ENCODE data around the gene MBD5.

Gene MBD5

GRCh38 chr2:148305476-148305875, 284.6 kb downstream of the MBD5 start:
- no peaks in the 10 kb centered on the region for H3K36me3 ChIP-seq (ENCODE audit: control insufficient read depth in 1 of 2, insufficient read depth in 2 of 2, low read length in 2 of 2)
- H3K9me3 ChIP-seq (ENCODE audit: control insufficient read depth in 1 of 2, low read length in 2 of 2) = no peaks in the 10 kb centered on the region
- no peak overlapping the region for H3K4me3 ChIP-seq (ENCODE audit: low read depth in 1 of 2, low read length in 2 of 2)
- no peaks in the 10 kb centered on the region for H3K27me3 ChIP-seq (ENCODE audit: low read depth, low read length)
- peaks cover 0 to 5% of the 10 kb centered on the region in 2 donors for H3K4me1 ChIP-seq (ENCODE audit: control insufficient read depth in 1 of 2, insufficient read depth in 2 of 2, low read length in 2 of 2)
- no peak overlapping the region for H3K27ac ChIP-seq (ENCODE audit: low read length)

GRCh38 chr2:148306027-148306426, 285.1 kb downstream of the MBD5 start:
- H3K4me3 ChIP-seq (ENCODE audit: low read depth in 1 of 2, low read length in 2 of 2) = no peak overlapping the region
- no peak overlapping the region for H3K27ac ChIP-seq (ENCODE audit: low read length)
- peaks cover 0 to under 1% of the 10 kb centered on the region in 2 donors for H3K4me1 ChIP-seq (ENCODE audit: control insufficient read depth in 1 of 2, insufficient read depth in 2 of 2, low read length in 2 of 2)
- no peaks in the 10 kb centered on the region for H3K9me3 ChIP-seq (ENCODE audit: control insufficient read depth in 1 of 2, low read length in 2 of 2)
- H3K36me3 ChIP-seq (ENCODE audit: control insufficient read depth in 1 of 2, insufficient read depth in 2 of 2, low read length in 2 of 2) = no peaks in the 10 kb centered on the region
- H3K27me3 ChIP-seq (ENCODE audit: low read depth, low read length) = no peaks in the 10 kb centered on the region

- Histone ChIP-seq H3K36me3 (ENCODE audit: control insufficient read depth in 1 of 2, insufficient read depth in 2 of 2, low read length in 2 of 2) (peaks cover 0 to 8% of the 10 kb centered on the region in 2 donors), H3K27me3 (ENCODE audit: low read depth, low read length) (no peaks in the 10 kb centered on the region), H3K9me3 (ENCODE audit: control insufficient read depth in 1 of 2, low read length in 2 of 2) (no peaks in the 10 kb centered on the region), H3K27ac (ENCODE audit: low read length) (no peak overlapping the region), H3K4me1 (ENCODE audit: control insufficient read depth in 1 of 2, insufficient read depth in 2 of 2, low read length in 2 of 2) (no peaks in the 10 kb centered on the region), H3K4me3 (ENCODE audit: low read depth in 1 of 2, low read length in 2 of 2) (no peak overlapping the region)
Measured at GRCh38 chr2:148317598-148317997, 296.7 kb downstream of the MBD5 start.

GRCh38 chr2:148338541-148338940, 317.6 kb downstream of the MBD5 start:
- no peak overlapping the region for H3K4me3 ChIP-seq (ENCODE audit: low read depth in 1 of 2, low read length in 2 of 2)
- H3K36me3 ChIP-seq (ENCODE audit: control insufficient read depth in 1 of 2, insufficient read depth in 2 of 2, low read length in 2 of 2) = peaks cover 0 to 16% of the 10 kb centered on the region in 2 donors
- no peaks in the 10 kb centered on the region for H3K4me1 ChIP-seq (ENCODE audit: control insufficient read depth in 1 of 2, insufficient read depth in 2 of 2, low read length in 2 of 2)
- no peaks in the 10 kb centered on the region for H3K27me3 ChIP-seq (ENCODE audit: low read depth, low read length)
- H3K9me3 ChIP-seq (ENCODE audit: control insufficient read depth in 1 of 2, low read length in 2 of 2) = peaks cover 0 to 9% of the 10 kb centered on the region in 2 donors
- H3K27ac ChIP-seq (ENCODE audit: low read length) = no peak overlapping the region

- Histone ChIP-seq H3K9me3 (ENCODE audit: control insufficient read depth in 1 of 2, low read length in 2 of 2) (peaks cover 0 to 9% of the 10 kb centered on the region in 2 donors), H3K4me1 (ENCODE audit: control insufficient read depth in 1 of 2, insufficient read depth in 2 of 2, low read length in 2 of 2) (no peaks in the 10 kb centered on the region), H3K36me3 (ENCODE audit: control insufficient read depth in 1 of 2, insufficient read depth in 2 of 2, low read length in 2 of 2) (peaks cover 0 to 20% of the 10 kb centered on the region in 2 donors), H3K4me3 (ENCODE audit: low read depth in 1 of 2, low read length in 2 of 2) (no peak overlapping the region), H3K27ac (ENCODE audit: low read length) (no peak overlapping the region), H3K27me3 (ENCODE audit: low read depth, low read length) (no peaks in the 10 kb centered on the region)
Measured at GRCh38 chr2:148342086-148342485, 321.2 kb downstream of the MBD5 start.

- H3K4me3 ChIP-seq (ENCODE audit: low read depth in 1 of 2, low read length in 2 of 2) = no peak overlapping the region
- H3K27ac ChIP-seq (ENCODE audit: low read length) = no peak overlapping the region
- peaks cover 0 to 3% of the 10 kb centered on the region in 2 donors for H3K9me3 ChIP-seq (ENCODE audit: control insufficient read depth in 1 of 2, low read length in 2 of 2)
- H3K27me3 ChIP-seq (ENCODE audit: low read depth, low read length) = no peaks in the 10 kb centered on the region
- no peaks in the 10 kb centered on the region for H3K4me1 ChIP-seq (ENCODE audit: control insufficient read depth in 1 of 2, insufficient read depth in 2 of 2, low read length in 2 of 2)
- H3K36me3 ChIP-seq (ENCODE audit: control insufficient read depth in 1 of 2, insufficient read depth in 2 of 2, low read length in 2 of 2) = peaks cover 0 to 3% of the 10 kb centered on the region in 2 donors
Measured at GRCh38 chr2:148350199-148350598, 329.3 kb downstream of the MBD5 start.

- Histone ChIP-seq H3K36me3 (ENCODE audit: control insufficient read depth in 1 of 2, insufficient read depth in 2 of 2, low read length in 2 of 2) (peaks cover 0 to 3% of the 10 kb centered on the region in 2 donors), H3K4me1 (ENCODE audit: control insufficient read depth in 1 of 2, insufficient read depth in 2 of 2, low read length in 2 of 2) (no peaks in the 10 kb centered on the region), H3K27me3 (ENCODE audit: low read depth, low read length) (no peaks in the 10 kb centered on the region), H3K4me3 (ENCODE audit: low read depth in 1 of 2, low read length in 2 of 2) (no peak overlapping the region), H3K27ac (ENCODE audit: low read length) (no peak overlapping the region), H3K9me3 (ENCODE audit: control insufficient read depth in 1 of 2, low read length in 2 of 2) (peaks cover 0 to 3% of the 10 kb centered on the region in 2 donors)
Measured at GRCh38 chr2:148351437-148352143, 330.7 kb downstream of the MBD5 start.

GRCh38 chr2:148358375-148358774, 337.5 kb downstream of the MBD5 start:
- H3K4me3 ChIP-seq (ENCODE audit: low read depth in 1 of 2, low read length in 2 of 2) = no peak overlapping the region
- no peaks in the 10 kb centered on the region for H3K9me3 ChIP-seq (ENCODE audit: control insufficient read depth in 1 of 2, low read length in 2 of 2)
- H3K36me3 ChIP-seq (ENCODE audit: control insufficient read depth in 1 of 2, insufficient read depth in 2 of 2, low read length in 2 of 2) = no peaks in the 10 kb centered on the region
- no peak overlapping the region for H3K27ac ChIP-seq (ENCODE audit: low read length)
- H3K4me1 ChIP-seq (ENCODE audit: control insufficient read depth in 1 of 2, insufficient read depth in 2 of 2, low read length in 2 of 2) = no peaks in the 10 kb centered on the region
- H3K27me3 ChIP-seq (ENCODE audit: low read depth, low read length) = no peaks in the 10 kb centered on the region

- Histone ChIP-seq H3K9me3 (ENCODE audit: control insufficient read depth in 1 of 2, low read length in 2 of 2) (no peaks in the 10 kb centered on the region), H3K27me3 (ENCODE audit: low read depth, low read length) (no peaks in the 10 kb centered on the region), H3K4me1 (ENCODE audit: control insufficient read depth in 1 of 2, insufficient read depth in 2 of 2, low read length in 2 of 2) (no peaks in the 10 kb centered on the region), H3K4me3 (ENCODE audit: low read depth in 1 of 2, low read length in 2 of 2) (no peak overlapping the region), H3K36me3 (ENCODE audit: control insufficient read depth in 1 of 2, insufficient read depth in 2 of 2, low read length in 2 of 2) (no peaks in the 10 kb centered on the region), H3K27ac (ENCODE audit: low read length) (no peak overlapping the region)
Measured at GRCh38 chr2:148360662-148361061, 339.8 kb downstream of the MBD5 start.

GRCh38 chr2:148362144-148362796, 341.4 kb downstream of the MBD5 start:
- H3K4me3 ChIP-seq (ENCODE audit: low read depth in 1 of 2, low read length in 2 of 2) = no peak overlapping the region
- no peaks in the 10 kb centered on the region for H3K4me1 ChIP-seq (ENCODE audit: control insufficient read depth in 1 of 2, insufficient read depth in 2 of 2, low read length in 2 of 2)
- no peaks in the 10 kb centered on the region for H3K36me3 ChIP-seq (ENCODE audit: control insufficient read depth in 1 of 2, insufficient read depth in 2 of 2, low read length in 2 of 2)
- no peaks in the 10 kb centered on the region for H3K9me3 ChIP-seq (ENCODE audit: control insufficient read depth in 1 of 2, low read length in 2 of 2)
- H3K27ac ChIP-seq (ENCODE audit: low read length) = no peak overlapping the region
- H3K27me3 ChIP-seq (ENCODE audit: low read depth, low read length) = no peaks in the 10 kb centered on the region

- no peak overlapping the region for H3K27ac ChIP-seq (ENCODE audit: low read length)
- no peak overlapping the region for H3K4me3 ChIP-seq (ENCODE audit: low read depth in 1 of 2, low read length in 2 of 2)
- H3K27me3 ChIP-seq (ENCODE audit: low read depth, low read length) = no peaks in the 10 kb centered on the region
- H3K4me1 ChIP-seq (ENCODE audit: control insufficient read depth in 1 of 2, insufficient read depth in 2 of 2, low read length in 2 of 2) = no peaks in the 10 kb centered on the region
- H3K36me3 ChIP-seq (ENCODE audit: control insufficient read depth in 1 of 2, insufficient read depth in 2 of 2, low read length in 2 of 2) = no peaks in the 10 kb centered on the region
- H3K9me3 ChIP-seq (ENCODE audit: control insufficient read depth in 1 of 2, low read length in 2 of 2) = no peaks in the 10 kb centered on the region
Measured at GRCh38 chr2:148375214-148375613, 354.3 kb downstream of the MBD5 start.
